SK-N-SH treated with all-trans-retinoic acid at 6 μM for 48 hours (cell line): ENCODE measurements around the gene ALDH3A1.
A peak's percentile ranks its signal among the peaks of the same experiment; 100 is the strongest.

ENCODE experiments used
- ATAC-seq: fragments of 200-7000 bp; cut with Tn5 transposase; 3 replicates; pipeline ENCODE4 v1.9.1; 2020; ENCODE audit warnings: mild to moderate bottlenecking, moderate library complexity
- ARNTL ChIP-seq: fragments of 450-650 bp; formaldehyde crosslinking; IDR thresholded peaks from 2 replicates; pipeline ENCODE4 v1.5.0; 2020; ENCODE audit warnings: low read depth, mild to moderate bottlenecking, moderate library complexity, borderline replicate concordance
- BACH2 ChIP-seq: fragments of 250-450 bp; sonication (Bioruptor Pico); IDR thresholded peaks from 2 replicates; pipeline ENCODE4 v1.9.0; 2021; ENCODE audit warnings: mild to moderate bottlenecking, borderline replicate concordance
- CREB5 ChIP-seq: fragments of 250-450 bp; sonication (Bioruptor Pico); IDR thresholded peaks from 2 replicates; pipeline ENCODE4 v1.5.1; 2020; ENCODE audit warnings: low read depth, mild to moderate bottlenecking, moderate library complexity
- CSRNP3 ChIP-seq: fragments of 250-450 bp; sonication (Bioruptor Pico); IDR thresholded peaks from 2 replicates; pipeline ENCODE4 v1.5.1; 2021; ENCODE audit warnings: mild to moderate bottlenecking, moderate library complexity
- ESRRG ChIP-seq: fragments of 250-450 bp; sonication (Bioruptor Pico); IDR thresholded peaks from 2 replicates; pipeline ENCODE4 v1.6.1; 2021; ENCODE audit warnings: mild to moderate bottlenecking
- GLIS3 ChIP-seq: fragments of 250-450 bp; sonication (Bioruptor Pico); IDR thresholded peaks from 2 replicates; pipeline ENCODE4 v1.5.0; 2020; ENCODE audit warnings: mild to moderate bottlenecking, moderate library complexity
- ISL1 ChIP-seq: fragments of 250-450 bp; sonication (Bioruptor Pico); IDR thresholded peaks from 2 replicates; pipeline ENCODE4 v2.1.2; 2022; ENCODE audit warnings: mild to moderate bottlenecking, moderate library complexity
- OSR1 ChIP-seq: fragments of 250-450 bp; sonication (Bioruptor Pico); IDR thresholded peaks from 2 replicates; pipeline ENCODE4 v1.8.0; 2022; ENCODE audit warnings: moderate library complexity, mild to moderate bottlenecking, inconsistent platforms
- PATZ1 ChIP-seq: fragments of 250-450 bp; sonication (Bioruptor Pico); IDR thresholded peaks from 2 replicates; pipeline ENCODE4 v1.8.0; 2020; ENCODE audit warnings: mild to moderate bottlenecking, moderate library complexity, borderline replicate concordance
- POU6F1 ChIP-seq: fragments of 250-450 bp; sonication (Bioruptor Pico); IDR thresholded peaks from 2 replicates; pipeline ENCODE4 v1.8.0; 2021; ENCODE audit warnings: low read depth, mild to moderate bottlenecking, moderate library complexity, borderline replicate concordance
- PPARA ChIP-seq: fragments of 250-450 bp; sonication (Bioruptor Pico); IDR thresholded peaks from 2 replicates; pipeline ENCODE4 v1.5.0; 2020; ENCODE audit warnings: mild to moderate bottlenecking, borderline replicate concordance
- RARB ChIP-seq: fragments of 250-450 bp; sonication (Bioruptor Pico); IDR thresholded peaks from 2 replicates; pipeline ENCODE4 v1.8.0; 2021; ENCODE audit warnings: mild to moderate bottlenecking, moderate library complexity
- SNAI2 ChIP-seq: fragments of 250-450 bp; sonication (Bioruptor Pico); IDR thresholded peaks from 2 replicates; pipeline ENCODE4 v1.5.0; 2020; ENCODE audit warnings: mild to moderate bottlenecking, moderate library complexity
- TOX ChIP-seq: fragments of 250-450 bp; sonication (Bioruptor Pico); IDR thresholded peaks from 2 replicates; pipeline ENCODE4 v1.8.0; 2021; ENCODE audit warnings: mild to moderate bottlenecking, moderate library complexity, borderline replicate concordance
- ZC3H10 ChIP-seq: fragments of 250-450 bp; sonication (Bioruptor Pico); IDR thresholded peaks from 2 replicates; pipeline ENCODE4 v1.5.1; 2021; ENCODE audit warnings: mild to moderate bottlenecking, moderate library complexity
- ZFP3 ChIP-seq: fragments of 250-450 bp; sonication (Bioruptor Pico); IDR thresholded peaks from 2 replicates; pipeline ENCODE4 v1.5.0; 2020; ENCODE audit warnings: mild to moderate bottlenecking, moderate library complexity
- ZFP30 ChIP-seq: fragments of 450-650 bp; formaldehyde crosslinking; IDR thresholded peaks from 2 replicates; pipeline ENCODE4 v1.5.0; 2022; ENCODE audit warnings: mild to moderate bottlenecking, moderate library complexity
- ZNF565 ChIP-seq: fragments of 450-650 bp; formaldehyde crosslinking; conservative IDR thresholded peaks from 2 replicates; pipeline ENCODE4 v1.5.0; 2020; ENCODE audit warnings: low read depth, mild to moderate bottlenecking, moderate library complexity
- ZNF70 ChIP-seq: fragments of 450-650 bp; formaldehyde crosslinking; IDR thresholded peaks from 2 replicates; pipeline ENCODE4 v1.5.0; 2020; ENCODE audit warnings: mild to moderate bottlenecking, moderate library complexity

The ALDH3A1 gene

GRCh38 chr17:19747159-19747719 is 859 bp downstream of the ALDH3A1 start (continued):
- TF ChIP-seq CSRNP3 (CRISPR knock-in tag) (no peak), ISL1 (CRISPR knock-in tag) (no peak), ZFP3 (CRISPR knock-in tag) (no peak)

GRCh38 chr17:19746517-19746916 is 1.6 kb downstream of the ALDH3A1 start:
- TF ChIP-seq PATZ1 (CRISPR knock-in tag) (no peak), GLIS3 (no peak), CSRNP3 (CRISPR knock-in tag) (no peak), RARB (CRISPR knock-in tag) (no peak)
- TF ChIP-seq, all 23 proteins: peak for 0
- no peak for ATAC-seq

- peak; percentile 97 for ATAC-seq
- TF ChIP-seq TOX, result no peak
- no peak for TF ChIP-seq PPARA (CRISPR knock-in tag)
These were observed 3.0 kb downstream of the ALDH3A1 start for GRCh38 chr17:19744922-19745757.

GRCh38 chr17:19744492-19744891 is 3.6 kb downstream of the ALDH3A1 start:
- peak; percentile 65 for ATAC-seq
- TF ChIP-seq ZFP30 (no peak), SNAI2 (CRISPR knock-in tag) (no peak), ZC3H10 (no peak), ISL1 (CRISPR knock-in tag) (no peak), PATZ1 (CRISPR knock-in tag) (no peak), PPARA (CRISPR knock-in tag) (no peak), BACH2 (no peak), ZNF565 (no peak), POU6F1 (CRISPR knock-in tag) (no peak), ZNF70 (no peak), ARNTL (CRISPR knock-in tag) (no peak), CREB5 (CRISPR knock-in tag) (no peak), CSRNP3 (CRISPR knock-in tag) (no peak), TOX (no peak), OSR1 (CRISPR knock-in tag) (no peak), ZFP3 (CRISPR knock-in tag) (no peak), ESRRG (CRISPR knock-in tag) (no peak), RARB (CRISPR knock-in tag) (no peak)
- TF ChIP-seq, all 23 proteins: peak for 0
